Endothelial cell of umbilical vein (primary cell): ENCODE results near the gene ASAP2. TPM values are rescaled to one million over a fixed set of nuclear protein-coding genes. Genes with fewer than 3 reads are reported as not detected.

Experiments
- BruUV-seq: library from RNA; stranded (reverse); fragments of 400-500 nt; replicated peaks from 2 replicates; lab custom pipeline; 2021; lab: Mats Ljungman, UMichigan
- CTCF ChIA-PET: fragments of 300-600, 350-600 bp; sonication (Branson Sonifier 250); formaldehyde crosslinking; loops from one replicate; lab custom pipeline; 2021; ENCODE audit warnings: antibody characterized with exemption, inconsistent platforms; lab: Charles Lee
- POLR2A ChIA-PET: fragments of 300-600, 350-600 bp; sonication (Branson Sonifier 250); formaldehyde crosslinking; loops from one replicate; lab custom pipeline; 2021; ENCODE audit warnings: antibody characterized with exemption, inconsistent platforms; lab: Charles Lee
- DNase-seq: peaks from one replicate; pipeline ENCODE4 v3.0.0-alpha.2; 2011; ENCODE audit warnings: low read depth, low spot score
- FAIRE-seq: peaks from 2 replicates; lab custom pipeline; 2011; peaks lifted over from hg19 to GRCh38; lab: Jason Lieb, UNC
- H2AFZ ChIP-seq: 2 replicates; pipeline ENCODE4 v1.6.0; 2012; ENCODE audit warnings: low read depth, low read length, control low read depth, inconsistent platforms
- H3K27ac ChIP-seq: 2 replicates; pipeline ENCODE4 v1.5.1; 2011; ENCODE audit warnings: low read depth, mild to moderate bottlenecking, control low read depth, low read length, moderate library complexity; ENCODE audit not compliant: insufficient read depth
- H3K27me3 ChIP-seq, 2 experiments: 2 replicates each; pipeline versions ENCODE4 v1.6.0 to v1.6.1; 2011; ENCODE audit warnings: low read length in 2 of 2, mixed read lengths in 1 of 2; ENCODE audit not compliant: control insufficient read depth in 2 of 2, insufficient read depth in 2 of 2
- H3K36me3 ChIP-seq, 2 experiments: 2 replicates in 1 of 2; 3 replicates in 1 of 2; pipeline ENCODE4 v1.5.1; 2011; ENCODE audit warnings: low read length in 2 of 2, mild to moderate bottlenecking in 1 of 2, moderate library complexity in 1 of 2; ENCODE audit not compliant: control insufficient read depth in 2 of 2, insufficient read depth in 2 of 2; ENCODE audit errors: extremely low read depth in 1 of 2
- H3K4me1 ChIP-seq: 3 replicates; pipeline ENCODE4 v1.5.1; 2011; ENCODE audit warnings: mild to moderate bottlenecking, low read length; ENCODE audit not compliant: control insufficient read depth, insufficient read depth; ENCODE audit errors: extremely low read depth
- H3K4me2 ChIP-seq: 2 replicates; pipeline ENCODE4 v1.6.1; 2011; ENCODE audit warnings: low read length, control low read depth, mixed read lengths; ENCODE audit not compliant: insufficient read depth
- H3K4me3 ChIP-seq, 3 experiments: fragments of 200-600 bp in 1 of 3; sonication (generic), shearing (Covaris generic) in 1 of 3; replicated peaks in 1 of 3; 2 replicates each; pipeline ENCODE4 v1.5.1; 2011 to 2016; ENCODE audit warnings: control low read depth in 3 of 3, low read length in 3 of 3, mild to moderate bottlenecking in 2 of 3, inconsistent platforms in 1 of 3, low read depth in 1 of 3, moderate library complexity in 1 of 3; ENCODE audit not compliant: insufficient read depth in 1 of 3
- H3K79me2 ChIP-seq: 2 replicates; pipeline ENCODE4 v1.6.0; 2012; ENCODE audit warnings: low read length, inconsistent platforms; ENCODE audit not compliant: control insufficient read depth, insufficient read depth
- H3K9ac ChIP-seq: replicated peaks from 2 replicates; pipeline ENCODE3; 2011; ENCODE audit warnings: low read length, control low read depth; ENCODE audit not compliant: insufficient read depth; ENCODE audit errors: extremely low read depth
- H3K9me1 ChIP-seq: replicated peaks from 3 replicates; pipeline ENCODE4 v1.6.0; 2011; ENCODE audit warnings: mild to moderate bottlenecking, low read length; ENCODE audit not compliant: control insufficient read depth, insufficient read depth; ENCODE audit errors: extremely low read depth
- H3K9me3 ChIP-seq: replicated peaks from 2 replicates; pipeline ENCODE4 v1.5.1; 2012; ENCODE audit warnings: low read length, inconsistent platforms; ENCODE audit not compliant: control insufficient read depth, insufficient read depth
- H4K20me1 ChIP-seq: replicated peaks from 2 replicates; pipeline ENCODE3; 2011; ENCODE audit warnings: mild to moderate bottlenecking, low read length; ENCODE audit not compliant: control insufficient read depth, insufficient read depth; ENCODE audit errors: extremely low read depth
- CTCF ChIP-seq, 2 donors: IDR thresholded peaks; 1 replicate in 1 of 2; 2 replicates in 1 of 2; pipeline ENCODE4 v1.5.1; 2011; ENCODE audit warnings: low read length in 2 of 2, mild to moderate bottlenecking in 2 of 2, moderate library complexity in 2 of 2, control low read depth in 1 of 2, inconsistent platforms in 1 of 2, low read depth in 1 of 2; ENCODE audit not compliant: insufficient read depth in 1 of 2; ENCODE audit errors: extremely low read depth in 1 of 2
- EZH2 ChIP-seq: IDR thresholded peaks from 2 replicates; pipeline ENCODE4 v1.6.1; 2012; ENCODE audit warnings: borderline replicate concordance, low read depth, mild to moderate bottlenecking, moderate library complexity, low read length, inconsistent platforms; ENCODE audit not compliant: severe bottlenecking
- FOS ChIP-seq: IDR thresholded peaks from 2 replicates; pipeline ENCODE4 v1.6.1; 2011; ENCODE audit warnings: mild to moderate bottlenecking, low read length, moderate library complexity, borderline replicate concordance; ENCODE audit not compliant: insufficient read depth
- GATA2 ChIP-seq: IDR thresholded peaks from 2 replicates; pipeline ENCODE4 v1.7.0; 2011; ENCODE audit warnings: low read depth, mild to moderate bottlenecking, moderate library complexity, mixed read lengths, low read length; ENCODE audit not compliant: insufficient read length, insufficient read depth
- JUN ChIP-seq: IDR thresholded peaks from 2 replicates; pipeline ENCODE4 v1.6.1; 2011; ENCODE audit warnings: borderline replicate concordance, low read depth; ENCODE audit not compliant: insufficient read length, insufficient read depth
- MAX ChIP-seq: IDR thresholded peaks from 2 replicates; pipeline ENCODE4 v1.6.1; 2011; ENCODE audit not compliant: insufficient read depth, insufficient read length
- MYC ChIP-seq: IDR thresholded peaks from one replicate; pipeline ENCODE4 v1.6.1; 2011; ENCODE audit warnings: mild to moderate bottlenecking, low read depth, low read length
- POLR2A ChIP-seq: IDR thresholded peaks from 2 replicates; pipeline ENCODE4 v1.6.1; 2012; ENCODE audit warnings: low read depth, mild to moderate bottlenecking, control low read depth, low read length
- POLR2AphosphoS5 ChIP-seq: IDR thresholded peaks from 2 replicates; pipeline ENCODE4 v1.6.1; 2012; ENCODE audit warnings: low read depth, mild to moderate bottlenecking, control low read depth, low read length, moderate library complexity; ENCODE audit not compliant: insufficient read depth
- dilution Hi-C: fragments of 300-500 bp; cut with MboI; formaldehyde crosslinking; loops from one replicate; pipeline ENCODE4 v1.15.0; 2019; ENCODE audit warnings: low sequenced_read_pairs; ENCODE audit not compliant: extremely low pct_ligation_motif_present
- intact Hi-C: fragments of 100-400 bp; cut with micrococcal nuclease; formaldehyde crosslinking; loops from one replicate; pipeline ENCODE4 v1.10.0; 2022
- polyA plus RNA-seq, 4 experiments: library from polyadenylated mRNA; depleted of rRNA in 3 of 4; stranded (reverse) in 3 of 4; unstranded in 1 of 4; fragments of >200 nt; gene quantifications; 2 replicates each; pipeline versions ENCODE4 v1.2.1 to v1.2.3, GENCODE V29; 2011 to 2012; ENCODE audit warnings: missing spikeins in 1 of 4
- total RNA-seq: library from RNA; stranded (reverse); gene quantifications from 2 replicates; pipeline ENCODE4 v1.2.3, GENCODE V29; 2021

The ASAP2 gene
- total and polyA plus RNA-seq, 2 donors (not counting 3 experiments of a cell fraction or from before 2014, with no cell fraction given), result 31.1 to 79.2 TPM

GRCh38 chr2:9269695-9270360, 63.2 kb downstream of the ASAP2 start:
- no peaks in the 10 kb centered on the region for H3K9me1 ChIP-seq
- H3K9me3 ChIP-seq, result no peaks in the 10 kb centered on the region
- no peaks in the 10 kb centered on the region for H3K36me3 ChIP-seq
- TF ChIP-seq FOS (no peak), CTCF (IDR thresholded peaks at IDR 0.05; ENCODE audit: extremely low read depth in 1 of 2, insufficient read depth in 1 of 2, low read depth in 1 of 2, low read length in 2 of 2) (no peak), POLR2A (no peak), EZH2 (no peak), JUN (no peak), MYC (no peak), POLR2AphosphoS5 (no peak), GATA2 (no peak), MAX (no peak)
- no peak for DNase-seq
- H2AFZ ChIP-seq, result no peak overlapping the region
- H3K27me3 ChIP-seq, result no peaks in the 10 kb centered on the region
- POLR2A ChIA-PET, result no interaction called here
- FAIRE-seq, result no peak
- H3K27ac ChIP-seq, result no peak overlapping the region
- no TSS peak for BruUV-seq
- intact Hi-C loops, result no loop called here
- CTCF ChIA-PET, result interaction anchor here (0.8 to 1.4 kb wide), 4 partner anchors 8 to 60 kb away, joined by 3 read pairs; no protein-coding TSS in a partner anchor
- peaks cover 91% of the 10 kb centered on the region for H3K79me2 ChIP-seq
- H3K4me3 ChIP-seq, result no peak overlapping the region
- peaks cover 12% of the 10 kb centered on the region for H3K4me1 ChIP-seq
- no peak overlapping the region for H3K4me2 ChIP-seq
- H3K9ac ChIP-seq, result no peak overlapping the region
- no peaks in the 10 kb centered on the region for H4K20me1 ChIP-seq
- dilution Hi-C loops, result no loop called here
